AG10803 (cell line): ENCODE data around the gene NADK.

Experiments
- DNase-seq: peaks from one replicate; pipeline ENCODE4 v3.0.0; 2010; ENCODE audit warnings: low read depth
- H3K4me3 ChIP-seq: 2 replicates; pipeline ENCODE4 v1.5.1; 2011; ENCODE audit warnings: mild to moderate bottlenecking, low read length, control low read depth
- TF ChIP-seq, protein P1 (sequence below): conservative IDR thresholded peaks from 2 replicates; pipeline ENCODE4 v1.5.1; 2011; ENCODE audit warnings: mild to moderate bottlenecking, low read length, control low read depth, inconsistent platforms

NADK gene

DNA sequence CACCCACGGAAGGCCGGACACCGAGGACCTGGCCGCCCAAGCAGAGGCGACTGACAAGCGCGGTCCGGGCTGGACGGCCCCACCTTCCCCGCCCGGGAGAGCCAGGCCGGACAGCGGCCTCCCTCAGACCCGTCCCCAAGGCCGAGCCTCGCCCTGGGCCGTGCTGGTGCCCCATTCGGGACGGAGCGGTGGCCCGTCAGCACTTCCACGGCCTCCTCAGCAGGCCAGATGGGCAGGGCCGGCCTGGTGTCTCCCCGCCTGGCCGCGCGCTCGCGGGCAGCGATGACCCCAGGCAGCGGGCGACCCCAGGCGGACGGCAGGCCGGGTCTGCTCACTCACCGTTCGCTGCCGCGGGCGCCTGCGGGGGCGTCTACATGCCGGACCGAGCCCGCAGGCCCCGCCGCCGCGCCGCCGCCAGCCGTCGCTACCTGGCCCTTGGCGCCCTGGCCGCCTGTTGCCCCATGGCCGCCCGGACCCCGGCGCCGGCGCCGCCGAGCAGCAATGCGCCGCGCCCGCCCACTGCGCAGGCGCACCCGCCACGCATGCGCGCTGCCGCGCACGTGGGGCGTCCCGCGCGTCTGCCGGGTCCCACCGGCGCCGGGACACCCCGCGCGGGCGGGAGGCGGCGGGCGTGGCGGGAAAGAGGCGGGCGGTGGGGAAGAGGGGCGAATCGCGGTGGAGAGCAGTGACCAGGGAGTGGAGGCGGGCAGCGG is at the start of gene NADK:
TSS of gene NADK (minus strand) at position 521 of the 713 bp plus-strand sequence. CDS start 13,064 bp downstream, outside the sequence.
- peak; percentile 40 for DNase-seq
- TF ChIP-seq, protein P1, sequence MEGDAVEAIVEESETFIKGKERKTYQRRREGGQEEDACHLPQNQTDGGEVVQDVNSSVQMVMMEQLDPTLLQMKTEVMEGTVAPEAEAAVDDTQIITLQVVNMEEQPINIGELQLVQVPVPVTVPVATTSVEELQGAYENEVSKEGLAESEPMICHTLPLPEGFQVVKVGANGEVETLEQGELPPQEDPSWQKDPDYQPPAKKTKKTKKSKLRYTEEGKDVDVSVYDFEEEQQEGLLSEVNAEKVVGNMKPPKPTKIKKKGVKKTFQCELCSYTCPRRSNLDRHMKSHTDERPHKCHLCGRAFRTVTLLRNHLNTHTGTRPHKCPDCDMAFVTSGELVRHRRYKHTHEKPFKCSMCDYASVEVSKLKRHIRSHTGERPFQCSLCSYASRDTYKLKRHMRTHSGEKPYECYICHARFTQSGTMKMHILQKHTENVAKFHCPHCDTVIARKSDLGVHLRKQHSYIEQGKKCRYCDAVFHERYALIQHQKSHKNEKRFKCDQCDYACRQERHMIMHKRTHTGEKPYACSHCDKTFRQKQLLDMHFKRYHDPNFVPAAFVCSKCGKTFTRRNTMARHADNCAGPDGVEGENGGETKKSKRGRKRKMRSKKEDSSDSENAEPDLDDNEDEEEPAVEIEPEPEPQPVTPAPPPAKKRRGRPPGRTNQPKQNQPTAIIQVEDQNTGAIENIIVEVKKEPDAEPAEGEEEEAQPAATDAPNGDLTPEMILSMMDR = no peak
- H3K4me3 ChIP-seq = peak within 1 kb of the TSS; percentile 75

GRCh38 chr1:1827089-1827848 is 49.0 kb upstream of the NADK start:
- DNase-seq = peak; percentile 46
- TF ChIP-seq, protein P1 = no peak

GRCh38 chr1:1826356-1827088 is 48.3 kb upstream of the NADK start:
- DNase-seq = peak; percentile 48
- no peak overlapping the region for H3K4me3 ChIP-seq
- TF ChIP-seq, protein P1 = no peak

More at GRCh38 chr1:1827089-1827848, 49.0 kb upstream of the NADK start:
- H3K4me3 ChIP-seq = no peak overlapping the region

DNA sequence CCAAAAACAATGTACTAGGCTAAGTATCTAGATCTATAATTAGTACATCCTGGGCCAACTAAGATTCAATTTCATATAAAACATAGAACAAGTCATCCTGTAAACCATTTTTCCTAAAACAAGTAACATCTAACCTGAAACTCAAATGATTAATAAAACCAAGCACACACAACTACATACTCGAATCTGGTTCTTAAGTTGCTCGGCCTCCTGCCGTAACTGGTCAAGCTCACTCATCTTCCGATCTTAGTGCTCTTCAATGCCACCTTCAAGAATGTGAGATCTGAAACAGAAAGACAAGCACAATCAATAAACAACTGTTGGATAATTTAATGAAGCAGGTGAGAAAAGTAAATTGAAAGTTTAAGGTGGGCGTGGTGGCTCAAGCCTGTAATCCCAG is 46.9 kb upstream of the NADK start:
- TF ChIP-seq, protein P1 = no peak
- DNase-seq = no peak
- H3K4me3 ChIP-seq = no peak overlapping the region

DNA sequence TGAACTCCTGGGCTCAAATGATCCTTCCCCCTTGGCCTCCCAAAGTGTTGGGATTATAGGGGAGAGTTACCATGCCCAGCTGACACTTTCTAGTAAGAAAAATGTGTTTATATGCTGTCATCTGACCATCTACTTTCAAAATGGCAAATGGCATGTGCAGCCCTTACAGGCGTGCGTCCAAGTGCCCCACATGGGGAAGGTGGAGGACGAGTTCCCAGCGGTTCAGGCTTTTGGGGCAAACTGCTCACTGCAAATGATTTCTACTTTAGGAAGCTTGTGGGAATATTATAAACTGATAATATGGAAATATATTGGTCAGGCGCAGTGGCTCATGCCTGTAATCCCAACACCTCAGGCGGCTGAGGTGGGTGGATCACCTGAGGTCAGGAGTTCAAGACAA is 41.5 kb upstream of the NADK start:
- no peak overlapping the region for H3K4me3 ChIP-seq
- TF ChIP-seq, protein P1 = no peak
- no peak for DNase-seq

DNA sequence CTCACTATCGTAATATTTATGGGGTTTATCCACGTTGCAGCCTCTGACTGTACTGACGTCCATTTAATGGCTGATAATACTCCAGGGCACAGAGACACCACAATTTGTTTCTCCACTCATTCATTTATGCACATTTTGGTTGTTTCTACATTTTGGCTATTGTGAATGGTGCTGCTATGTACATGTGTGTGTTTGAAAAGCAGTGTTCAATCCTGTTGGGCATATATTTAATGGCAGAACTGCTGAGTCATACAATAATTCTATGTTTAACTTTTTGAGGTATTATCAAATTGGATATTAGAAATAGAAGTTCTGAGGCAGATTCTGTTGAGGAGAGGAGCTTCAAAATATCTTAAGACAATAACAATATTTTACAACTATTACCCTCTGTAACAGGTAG is 39.0 kb upstream of the NADK start:
- no peak overlapping the region for H3K4me3 ChIP-seq
- DNase-seq = no peak
- TF ChIP-seq, protein P1 = no peak
